Measurements from ENCODE around the gene MAD2L2.

MAD2L2 gene

GRCh38 chr1:11681071-11681771, at the start of gene MAD2L2:
TSS of gene MAD2L2 (minus strand) at chr1:11681148. CDS start at chr1:11680601, 547 bp downstream.
- DNase-seq, result peak; percentile 93 to 94

- no peak for DNase-seq
Measured at GRCh38 chr1:11730429-11730891, 49.5 kb upstream of the MAD2L2 start.

DNA sequence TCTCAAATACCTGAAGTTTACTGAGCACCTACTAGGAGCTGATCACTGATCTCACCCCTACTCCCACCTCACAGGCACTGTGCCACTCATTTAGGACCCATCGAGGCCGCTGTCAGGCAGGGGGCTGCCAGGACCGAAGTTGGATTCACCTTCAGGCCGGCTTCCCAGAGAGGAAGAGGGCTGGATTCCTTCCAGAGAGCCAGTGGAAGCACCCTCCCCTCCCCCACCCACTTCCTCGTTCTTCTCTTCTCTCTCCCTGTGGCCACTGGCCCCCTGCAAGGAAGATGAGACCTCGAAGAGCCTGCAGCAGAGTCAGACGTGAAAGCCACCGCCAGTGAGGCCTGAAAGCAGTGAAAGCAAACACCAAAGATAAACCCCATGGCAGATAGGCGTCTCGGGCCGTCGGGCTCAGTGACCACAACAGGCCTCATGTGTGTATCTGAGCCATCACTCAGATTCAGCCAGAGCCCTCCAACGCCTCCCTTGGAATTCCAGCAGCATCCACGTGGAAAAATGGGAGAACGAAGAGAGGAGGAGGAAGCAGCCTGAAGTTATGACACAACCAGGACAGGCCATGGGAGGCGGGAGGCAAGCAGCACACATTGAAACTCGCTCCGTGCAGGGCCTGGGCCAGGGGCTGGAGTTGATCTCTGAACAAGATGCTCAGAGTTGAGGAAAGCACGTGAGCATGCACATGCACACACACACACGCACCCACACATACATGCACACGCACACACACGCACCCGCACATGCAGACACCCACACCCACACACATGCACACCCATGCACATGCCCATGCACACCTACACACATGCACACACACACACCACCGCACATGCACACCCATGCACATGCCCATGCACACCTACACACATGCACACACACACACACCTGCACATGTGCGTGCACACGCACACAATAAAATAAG, 48.8 kb upstream of the MAD2L2 start:
- DNase-seq, result no peak

- DNase-seq, result no peak
Measured at GRCh38 chr1:11729155-11729497, 48.2 kb upstream of the MAD2L2 start.

GRCh38 chr1:11728126-11728806, 47.3 kb upstream of the MAD2L2 start:
- no peak for DNase-seq

- no peak for DNase-seq
Measured at GRCh38 chr1:11727119-11727518, 46.2 kb upstream of the MAD2L2 start.

- DNase-seq, result no peak
Measured at GRCh38 chr1:11725616-11726015, 44.7 kb upstream of the MAD2L2 start.

DNA sequence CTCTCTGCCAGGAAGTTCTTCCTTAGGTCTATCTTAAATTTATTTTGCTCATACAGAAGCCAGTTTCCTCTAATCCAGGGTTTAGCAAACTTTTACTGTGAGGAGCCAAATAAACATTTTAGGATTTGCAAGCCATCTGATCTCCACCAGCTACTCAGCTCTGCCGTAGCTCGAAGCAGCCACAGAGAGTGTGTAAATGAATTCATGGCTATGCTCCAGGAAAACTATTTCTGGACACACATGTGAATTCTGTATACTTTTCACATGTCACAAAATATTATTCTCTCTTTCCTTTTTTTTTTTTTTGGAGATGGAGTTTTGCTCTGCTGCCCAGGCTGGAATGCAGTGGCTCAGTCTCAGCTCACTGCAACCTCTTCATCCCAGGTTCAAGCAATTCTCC, 41.6 kb upstream of the MAD2L2 start:
- no peak for DNase-seq

DNA sequence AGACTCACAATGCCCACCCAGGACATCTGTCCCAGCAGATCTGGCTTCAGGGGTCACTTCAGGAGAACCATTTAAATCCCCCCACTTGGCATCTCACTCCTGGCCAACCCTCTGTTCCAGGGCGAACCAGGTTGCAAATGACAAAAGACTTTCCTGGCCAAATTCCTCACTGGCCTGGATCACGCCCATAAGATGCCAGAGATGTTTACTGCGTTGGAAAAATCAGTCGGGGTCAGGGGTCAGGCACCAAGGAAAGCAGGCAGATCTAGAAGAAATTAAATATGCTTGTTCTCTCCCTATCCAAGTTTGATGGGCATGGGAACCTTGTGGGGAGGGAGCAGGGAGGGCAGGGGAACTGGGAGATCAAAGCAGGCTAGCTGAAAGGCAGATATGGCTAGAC, 40.4 kb upstream of the MAD2L2 start:
- DNase-seq, result no peak

GRCh38 chr1:11720525-11720924, 39.6 kb upstream of the MAD2L2 start:
- no peak for DNase-seq

- DNase-seq, result no peak
Measured at GRCh38 chr1:11720033-11720376, 39.1 kb upstream of the MAD2L2 start.

GRCh38 chr1:11719313-11720032, 38.5 kb upstream of the MAD2L2 start:
- DNase-seq, result peak; percentile 89 to 90

DNA sequence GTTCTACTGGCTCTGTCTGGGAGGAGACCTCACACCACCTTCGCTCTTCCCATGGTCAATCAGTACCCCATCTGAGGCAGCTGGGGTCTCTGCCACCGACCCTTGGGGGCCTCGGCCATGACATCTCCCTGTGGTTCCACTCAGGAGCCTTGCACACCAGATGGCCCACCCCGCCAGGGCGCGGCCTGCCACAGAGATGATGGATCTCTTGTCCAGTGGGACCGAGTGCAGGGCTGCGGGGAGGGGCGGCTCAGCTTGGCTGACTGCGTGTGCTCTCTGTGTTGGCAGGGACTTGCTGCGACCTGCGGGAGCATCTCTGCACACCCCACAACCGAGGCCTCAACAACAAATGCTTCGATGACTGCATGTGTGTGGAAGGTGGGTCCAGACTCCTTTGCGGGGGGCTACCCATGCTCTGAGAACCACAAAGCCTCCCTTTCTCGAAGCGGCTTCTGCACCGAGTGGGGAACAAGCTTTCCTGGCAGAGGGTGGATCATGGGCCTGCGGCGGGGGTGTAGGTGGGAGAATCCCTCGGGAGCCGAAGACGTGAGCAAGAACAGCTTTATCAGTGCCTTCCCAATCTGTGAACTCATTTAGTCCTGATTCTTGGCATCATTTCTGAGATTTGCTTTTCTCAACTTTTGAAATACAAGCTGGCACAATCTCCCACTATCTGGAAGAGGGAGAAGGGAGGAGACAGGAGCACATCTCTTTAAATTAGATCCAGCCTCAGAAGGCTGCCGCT, 34.1 kb upstream of the MAD2L2 start:
- DNase-seq, result no peak

DNA sequence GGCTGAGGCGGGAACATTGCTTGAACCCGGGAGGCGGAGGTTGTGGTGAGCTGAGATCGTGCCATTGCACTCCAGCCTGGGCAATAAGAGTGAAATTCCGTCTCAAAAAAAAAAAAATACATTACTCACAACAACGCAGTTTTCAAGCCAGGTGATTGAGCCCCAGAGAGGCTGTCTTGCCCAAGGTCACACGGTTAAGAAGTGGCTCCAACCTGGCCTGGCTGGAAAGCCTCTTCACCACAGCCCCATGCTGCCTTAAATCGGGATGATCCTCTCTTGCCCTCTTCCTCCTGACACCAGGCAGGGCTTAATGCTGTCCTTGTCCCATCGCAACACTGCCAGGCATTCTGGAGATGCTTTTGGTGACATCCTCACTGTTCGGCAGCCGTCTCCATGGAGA, 32.1 kb upstream of the MAD2L2 start:
- no peak for DNase-seq

- no peak for DNase-seq
Measured at GRCh38 chr1:11712285-11712684, 31.3 kb upstream of the MAD2L2 start.

DNA sequence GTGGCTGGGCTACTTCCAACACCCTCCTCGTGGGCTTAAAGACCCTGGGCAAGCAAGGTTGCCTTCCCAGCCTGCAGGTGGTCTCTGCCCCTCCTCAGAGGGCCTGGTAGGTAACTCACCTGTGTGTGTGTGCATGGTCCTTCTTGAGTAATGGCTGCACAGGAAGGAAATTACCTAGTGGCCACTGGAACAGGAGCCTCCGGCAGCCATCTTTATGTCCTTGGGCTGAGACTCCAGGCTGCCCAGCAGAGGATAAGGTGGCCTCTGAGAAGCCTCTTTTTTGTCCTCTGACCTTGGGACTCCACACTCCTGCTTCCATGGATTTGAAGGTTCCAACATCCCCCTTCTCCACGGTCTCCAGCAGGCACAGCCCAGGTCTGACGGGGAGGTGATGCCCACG, 30.5 kb upstream of the MAD2L2 start:
- no peak for DNase-seq

GRCh38 chr1:11708554-11709350, 27.8 kb upstream of the MAD2L2 start:
- no peak for DNase-seq

DNA sequence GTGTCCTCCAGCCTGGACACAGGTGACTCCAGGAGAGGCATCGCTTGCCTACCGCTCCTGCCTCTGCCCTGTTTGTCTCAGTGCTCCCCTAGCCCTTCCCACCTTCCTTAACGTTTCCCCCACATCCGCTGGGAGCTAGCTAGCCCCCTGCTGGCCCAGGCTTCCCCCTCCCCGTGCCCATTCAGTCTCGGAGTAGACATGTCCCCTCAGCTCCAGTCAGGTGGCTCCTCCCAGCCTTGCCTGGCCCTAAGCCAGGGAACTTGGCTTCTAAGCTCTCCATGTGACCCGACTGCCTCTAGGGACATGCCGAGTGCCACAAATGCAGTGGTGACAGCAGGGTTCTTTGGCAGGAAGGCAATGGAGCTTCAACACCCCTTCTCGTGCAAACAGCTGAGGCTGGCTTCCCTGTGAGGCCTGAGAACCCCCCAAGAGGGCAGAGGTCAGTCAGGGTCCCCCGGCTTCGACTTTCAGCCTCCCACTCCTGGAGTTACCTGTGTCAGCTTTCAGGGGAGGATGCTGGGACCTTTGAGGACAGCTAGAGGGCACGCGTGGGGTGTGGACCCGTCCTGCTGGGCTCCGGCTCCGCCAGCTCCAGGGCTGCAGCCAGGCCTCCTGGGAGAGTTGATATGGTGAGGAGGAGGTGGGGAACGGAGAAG, 26.8 kb upstream of the MAD2L2 start:
- DNase-seq, result no peak

DNA sequence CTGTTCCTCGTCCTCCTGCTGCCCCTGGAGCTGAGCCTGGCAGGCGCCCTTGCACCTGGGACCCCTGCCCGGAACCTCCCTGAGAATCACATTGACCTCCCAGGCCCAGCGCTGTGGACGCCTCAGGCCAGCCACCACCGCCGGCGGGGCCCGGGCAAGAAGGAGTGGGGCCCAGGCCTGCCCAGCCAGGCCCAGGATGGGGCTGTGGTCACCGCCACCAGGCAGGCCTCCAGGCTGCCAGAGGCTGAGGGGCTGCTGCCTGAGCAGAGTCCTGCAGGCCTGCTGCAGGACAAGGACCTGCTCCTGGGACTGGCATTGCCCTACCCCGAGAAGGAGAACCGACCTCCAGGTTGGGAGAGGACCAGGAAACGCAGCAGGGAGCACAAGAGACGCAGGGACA, 25.3 kb upstream of the MAD2L2 start:
- no peak for DNase-seq

DNA sequence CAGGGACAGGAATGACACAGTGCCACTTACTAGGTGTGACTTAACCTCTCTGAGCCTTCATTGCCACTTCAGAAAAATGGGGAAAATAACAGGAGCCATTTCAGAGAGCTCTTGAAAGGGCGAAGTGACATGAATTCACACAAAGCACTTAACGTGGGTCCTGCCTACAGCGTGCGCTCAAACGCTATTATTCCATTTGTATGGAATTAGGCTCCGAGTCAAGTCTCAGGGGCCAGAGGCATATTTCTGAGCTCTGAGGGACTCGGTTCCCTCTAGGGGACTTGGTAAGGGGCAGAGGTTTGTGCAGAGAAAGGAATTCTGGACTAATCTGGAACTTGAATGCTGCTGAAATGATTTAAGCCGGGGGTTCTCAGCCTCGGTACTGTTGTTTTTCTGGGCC, 24.6 kb upstream of the MAD2L2 start:
- no peak for DNase-seq

Data from activated CD4-positive, alpha-beta T cell treated with anti-CD3 and anti-CD28 coated beads, Interleukin-2, amount 50 U/mL, for 48 hours (primary cell).